Measurements from ENCODE around the gene PDE8B.

DNA sequence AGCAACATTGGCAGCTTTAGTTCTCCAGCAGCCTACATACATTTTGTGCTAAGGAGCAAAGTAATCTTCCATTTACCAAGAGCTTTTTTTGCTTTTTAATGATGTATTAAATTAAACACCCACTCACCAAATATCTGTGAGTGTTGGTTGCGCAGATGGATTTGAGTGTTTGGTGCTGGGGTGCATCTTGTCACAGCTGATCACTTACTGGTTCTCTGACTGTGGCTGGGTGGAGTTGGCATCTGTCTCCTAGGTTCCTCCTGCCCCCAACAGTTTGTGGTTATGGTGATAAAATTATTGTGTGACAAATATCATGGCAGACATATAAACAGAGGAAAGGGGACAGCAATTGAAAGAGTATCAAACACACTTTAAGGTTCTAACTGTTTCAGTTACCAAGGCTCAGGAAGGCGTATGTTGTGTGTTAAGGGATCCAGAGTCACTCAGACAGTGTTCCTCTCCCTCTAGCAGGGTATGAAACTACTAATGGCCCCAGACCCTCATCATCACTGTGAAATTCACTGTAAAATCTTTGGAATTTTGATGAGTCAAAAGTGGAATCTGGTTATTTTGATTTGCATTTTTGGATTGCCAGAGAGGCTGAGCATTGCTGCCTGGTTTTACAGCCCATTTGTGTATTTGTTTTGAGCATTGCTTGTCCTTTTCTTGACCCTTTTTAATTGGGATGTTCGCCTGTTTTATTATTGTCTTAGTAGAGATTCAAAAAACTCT is 81.7 kb downstream of the PDE8B start:
- TF ChIP-seq, protein P1, sequence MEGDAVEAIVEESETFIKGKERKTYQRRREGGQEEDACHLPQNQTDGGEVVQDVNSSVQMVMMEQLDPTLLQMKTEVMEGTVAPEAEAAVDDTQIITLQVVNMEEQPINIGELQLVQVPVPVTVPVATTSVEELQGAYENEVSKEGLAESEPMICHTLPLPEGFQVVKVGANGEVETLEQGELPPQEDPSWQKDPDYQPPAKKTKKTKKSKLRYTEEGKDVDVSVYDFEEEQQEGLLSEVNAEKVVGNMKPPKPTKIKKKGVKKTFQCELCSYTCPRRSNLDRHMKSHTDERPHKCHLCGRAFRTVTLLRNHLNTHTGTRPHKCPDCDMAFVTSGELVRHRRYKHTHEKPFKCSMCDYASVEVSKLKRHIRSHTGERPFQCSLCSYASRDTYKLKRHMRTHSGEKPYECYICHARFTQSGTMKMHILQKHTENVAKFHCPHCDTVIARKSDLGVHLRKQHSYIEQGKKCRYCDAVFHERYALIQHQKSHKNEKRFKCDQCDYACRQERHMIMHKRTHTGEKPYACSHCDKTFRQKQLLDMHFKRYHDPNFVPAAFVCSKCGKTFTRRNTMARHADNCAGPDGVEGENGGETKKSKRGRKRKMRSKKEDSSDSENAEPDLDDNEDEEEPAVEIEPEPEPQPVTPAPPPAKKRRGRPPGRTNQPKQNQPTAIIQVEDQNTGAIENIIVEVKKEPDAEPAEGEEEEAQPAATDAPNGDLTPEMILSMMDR (conservative IDR thresholded peaks at IDR 0.05; ENCODE audit: low read depth in 2 of 2): no peak
- TF ChIP-seq EZH2phosphoT487 (IDR thresholded peaks at IDR 0.05; ENCODE audit: unreplicated experiment) (no peak), CREB1 (CRISPR knock-in tag; IDR thresholded peaks at IDR 0.05; ENCODE audit: low read depth) (no peak), EZH2 (IDR thresholded peaks at IDR 0.05; ENCODE audit: low read depth, unreplicated experiment) (no peak), STAT1 (IDR thresholded peaks at IDR 0.05; ENCODE audit: unreplicated experiment) (no peak), POLR2AphosphoS5 (IDR thresholded peaks at IDR 0.05; ENCODE audit: low read depth) (no peak), ZNF114 (CRISPR knock-in tag; IDR thresholded peaks at IDR 0.05) (no peak)
- TF ChIP-seq, protein P2, sequence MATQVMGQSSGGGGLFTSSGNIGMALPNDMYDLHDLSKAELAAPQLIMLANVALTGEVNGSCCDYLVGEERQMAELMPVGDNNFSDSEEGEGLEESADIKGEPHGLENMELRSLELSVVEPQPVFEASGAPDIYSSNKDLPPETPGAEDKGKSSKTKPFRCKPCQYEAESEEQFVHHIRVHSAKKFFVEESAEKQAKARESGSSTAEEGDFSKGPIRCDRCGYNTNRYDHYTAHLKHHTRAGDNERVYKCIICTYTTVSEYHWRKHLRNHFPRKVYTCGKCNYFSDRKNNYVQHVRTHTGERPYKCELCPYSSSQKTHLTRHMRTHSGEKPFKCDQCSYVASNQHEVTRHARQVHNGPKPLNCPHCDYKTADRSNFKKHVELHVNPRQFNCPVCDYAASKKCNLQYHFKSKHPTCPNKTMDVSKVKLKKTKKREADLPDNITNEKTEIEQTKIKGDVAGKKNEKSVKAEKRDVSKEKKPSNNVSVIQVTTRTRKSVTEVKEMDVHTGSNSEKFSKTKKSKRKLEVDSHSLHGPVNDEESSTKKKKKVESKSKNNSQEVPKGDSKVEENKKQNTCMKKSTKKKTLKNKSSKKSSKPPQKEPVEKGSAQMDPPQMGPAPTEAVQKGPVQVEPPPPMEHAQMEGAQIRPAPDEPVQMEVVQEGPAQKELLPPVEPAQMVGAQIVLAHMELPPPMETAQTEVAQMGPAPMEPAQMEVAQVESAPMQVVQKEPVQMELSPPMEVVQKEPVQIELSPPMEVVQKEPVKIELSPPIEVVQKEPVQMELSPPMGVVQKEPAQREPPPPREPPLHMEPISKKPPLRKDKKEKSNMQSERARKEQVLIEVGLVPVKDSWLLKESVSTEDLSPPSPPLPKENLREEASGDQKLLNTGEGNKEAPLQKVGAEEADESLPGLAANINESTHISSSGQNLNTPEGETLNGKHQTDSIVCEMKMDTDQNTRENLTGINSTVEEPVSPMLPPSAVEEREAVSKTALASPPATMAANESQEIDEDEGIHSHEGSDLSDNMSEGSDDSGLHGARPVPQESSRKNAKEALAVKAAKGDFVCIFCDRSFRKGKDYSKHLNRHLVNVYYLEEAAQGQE (IDR thresholded peaks at IDR 0.05; ENCODE audit: unreplicated experiment): no peak

Measured in GM23338 (cell line).